DOHH2 (cell line): ENCODE measurements around the gene CD200R1L.

ENCODE experiments used
- CTCF ChIP-seq: fragments of 200-600 bp; sonication (generic); IDR thresholded peaks from one replicate; pipeline ENCODE4 v1.5.1; 2014; ENCODE audit warnings: antibody characterized with exemption, mild to moderate bottlenecking, low read depth, low read length; ENCODE audit not compliant: poor library complexity, severe bottlenecking
- EZH2phosphoT487 ChIP-seq: fragments of 200-600 bp; sonication (generic); IDR thresholded peaks from 2 replicates; pipeline ENCODE4 v1.6.1; 2017; ENCODE audit warnings: borderline replicate concordance, mild to moderate bottlenecking, antibody characterized with exemption, low read length, moderate library complexity, mixed read lengths

DNA sequence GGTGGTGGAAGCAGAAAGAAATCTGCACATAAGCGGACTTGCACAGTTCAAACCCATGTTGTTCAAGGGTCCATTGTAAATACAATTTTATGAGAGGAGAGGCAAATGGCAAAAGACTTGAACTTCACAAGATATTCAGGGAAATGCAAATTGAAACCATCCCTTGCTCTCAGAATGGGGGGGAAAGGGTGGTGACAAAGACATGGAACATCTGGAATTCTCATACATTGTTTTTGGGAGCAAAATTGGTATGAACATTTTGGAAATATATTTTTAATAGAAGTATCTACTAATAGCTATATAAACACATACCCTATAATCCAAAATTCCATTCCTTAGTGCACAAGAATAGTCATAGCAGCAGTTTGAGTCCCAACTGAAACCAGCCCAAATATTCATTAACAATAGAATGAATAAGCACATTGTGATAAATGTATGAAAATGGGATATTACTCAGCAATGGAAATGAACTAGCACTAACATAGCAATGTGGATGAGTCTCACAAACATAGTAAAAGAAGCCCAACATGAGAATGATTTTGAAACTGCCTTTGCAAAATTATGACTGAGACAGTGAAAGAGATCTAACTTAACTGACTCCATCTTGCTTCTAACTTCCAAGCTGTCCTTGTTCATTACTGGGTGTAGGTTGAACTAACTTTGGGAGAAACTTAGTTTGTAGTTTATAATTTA is 77.2 kb downstream of the CD200R1L start:
- no peak for TF ChIP-seq CTCF
- TF ChIP-seq EZH2phosphoT487, result no peak
